Measurements from ENCODE around the gene MARF1.

GRCh38 chr16:15597135-15597534 lies 45.8 kb downstream of the MARF1 start:
- TF ChIP-seq CTCF (IDR thresholded peaks at IDR 0.05) (no peak), POLR2A (IDR thresholded peaks at IDR 0.05) (no peak)

Measured in lower leg skin (tissue), 3 donors.